IMR-90 (cell line): Measurements from ENCODE around the gene PCDHGA5.

Experiments
- CTCF ChIP-seq: conservative IDR thresholded peaks from 2 replicates; pipeline ENCODE4 v1.5.1; 2012; ENCODE audit warnings: mild to moderate bottlenecking, low read depth, low read length, improper control_type of control experiment
- NFE2L2 ChIP-seq: fragments of 150-350 bp; IDR thresholded peaks from 2 replicates; pipeline ENCODE4 v1.6.1; 2016; ENCODE audit warnings: low read depth, mild to moderate bottlenecking, low read length
- POLR2A ChIP-seq: IDR thresholded peaks from 2 replicates; pipeline ENCODE4 v1.6.1; 2012; ENCODE audit warnings: mild to moderate bottlenecking, low read depth, low read length

GRCh38 chr5:141342773-141343172 lies 21.2 kb upstream of the PCDHGA5 start:
- no peak for TF ChIP-seq POLR2A
- TF ChIP-seq NFE2L2 = no peak
- TF ChIP-seq CTCF = no peak
